Memory B cell (primary cell): ENCODE results near the gene LEKR1.

Source experiments
- ATAC-seq: fragments of 150-1000 bp; cut with Tn5 transposase; 2 replicates; pipeline ENCODE4 v1.10.0; 2021; ENCODE audit warnings: low read depth, mild to moderate bottlenecking, moderate library complexity
- DNase-seq, 2 donors: peaks; one replicate each; pipeline ENCODE4 v3.0.0; 2022; ENCODE audit warnings: low spot score in 2 of 2
- H3K27ac Mint-ChIP-seq: one replicate; pipeline ENCODE4 v1.8.0; 2022; ENCODE audit warnings: mild to moderate bottlenecking, moderate library complexity, mixed read lengths
- H3K27me3 Mint-ChIP-seq: one replicate; pipeline ENCODE4 v1.8.0; 2022; ENCODE audit warnings: mixed read lengths
- H3K36me3 Mint-ChIP-seq: one replicate; pipeline ENCODE4 v1.8.0; 2022; ENCODE audit warnings: mild to moderate bottlenecking, mixed read lengths
- H3K4me1 Mint-ChIP-seq: one replicate; pipeline ENCODE4 v1.8.0; 2022; ENCODE audit warnings: mixed read lengths
- H3K4me3 Mint-ChIP-seq: one replicate; pipeline ENCODE4 v1.8.0; 2022; ENCODE audit warnings: mild to moderate bottlenecking, moderate library complexity, mixed read lengths
- H3K9me3 Mint-ChIP-seq: one replicate; pipeline ENCODE4 v1.8.0; 2022; ENCODE audit warnings: mixed read lengths

The LEKR1 gene

GRCh38 chr3:156826144-156826895 is at the start of gene LEKR1:
LEKR1 (plus strand) TSS chr3:156826353; CDS start chr3:156829330, 2,977 bp downstream.
- H3K27me3 Mint-ChIP-seq: no peaks in the 10 kb centered on the region
- peak within 1 kb of the TSS; percentile 99 for H3K4me3 Mint-ChIP-seq
- ATAC-seq (peak; percentile 73), DNase-seq (peak; percentile 30 to 63)
- peaks cover 18% of the 10 kb centered on the region for H3K4me1 Mint-ChIP-seq
- no peaks in the 10 kb centered on the region for H3K9me3 Mint-ChIP-seq
- peak within 1 kb of the TSS; percentile 98 for H3K27ac Mint-ChIP-seq
- peaks cover 6% of the 10 kb centered on the region for H3K36me3 Mint-ChIP-seq

DNA sequence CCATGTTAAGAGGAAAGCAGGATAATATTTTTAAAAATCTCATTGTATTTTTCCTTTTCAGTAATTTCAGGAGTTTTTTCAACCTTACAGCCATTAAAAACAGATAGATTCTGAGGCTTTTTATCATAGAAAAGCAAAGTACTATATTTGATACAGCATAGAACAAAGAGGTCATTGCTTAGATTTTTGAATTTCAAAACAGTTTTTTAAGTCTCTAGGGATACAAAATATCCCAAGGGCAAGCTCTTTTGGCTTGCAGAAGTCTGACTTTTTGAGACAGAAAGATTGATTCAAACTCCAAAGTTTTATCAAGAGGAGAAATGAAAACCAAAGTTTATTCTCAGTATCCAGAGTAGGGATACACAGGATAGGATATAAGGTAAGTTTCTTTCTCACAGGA is 49.3 kb upstream of the LEKR1 start:
- H3K4me3 Mint-ChIP-seq: no peak overlapping the region
- H3K36me3 Mint-ChIP-seq: peaks cover 2% of the 10 kb centered on the region
- ATAC-seq (no peak), DNase-seq (no peak)
- no peaks in the 10 kb centered on the region for H3K27me3 Mint-ChIP-seq
- H3K4me1 Mint-ChIP-seq: peaks cover 10% of the 10 kb centered on the region
- no peaks in the 10 kb centered on the region for H3K9me3 Mint-ChIP-seq
- no peak overlapping the region for H3K27ac Mint-ChIP-seq

DNA sequence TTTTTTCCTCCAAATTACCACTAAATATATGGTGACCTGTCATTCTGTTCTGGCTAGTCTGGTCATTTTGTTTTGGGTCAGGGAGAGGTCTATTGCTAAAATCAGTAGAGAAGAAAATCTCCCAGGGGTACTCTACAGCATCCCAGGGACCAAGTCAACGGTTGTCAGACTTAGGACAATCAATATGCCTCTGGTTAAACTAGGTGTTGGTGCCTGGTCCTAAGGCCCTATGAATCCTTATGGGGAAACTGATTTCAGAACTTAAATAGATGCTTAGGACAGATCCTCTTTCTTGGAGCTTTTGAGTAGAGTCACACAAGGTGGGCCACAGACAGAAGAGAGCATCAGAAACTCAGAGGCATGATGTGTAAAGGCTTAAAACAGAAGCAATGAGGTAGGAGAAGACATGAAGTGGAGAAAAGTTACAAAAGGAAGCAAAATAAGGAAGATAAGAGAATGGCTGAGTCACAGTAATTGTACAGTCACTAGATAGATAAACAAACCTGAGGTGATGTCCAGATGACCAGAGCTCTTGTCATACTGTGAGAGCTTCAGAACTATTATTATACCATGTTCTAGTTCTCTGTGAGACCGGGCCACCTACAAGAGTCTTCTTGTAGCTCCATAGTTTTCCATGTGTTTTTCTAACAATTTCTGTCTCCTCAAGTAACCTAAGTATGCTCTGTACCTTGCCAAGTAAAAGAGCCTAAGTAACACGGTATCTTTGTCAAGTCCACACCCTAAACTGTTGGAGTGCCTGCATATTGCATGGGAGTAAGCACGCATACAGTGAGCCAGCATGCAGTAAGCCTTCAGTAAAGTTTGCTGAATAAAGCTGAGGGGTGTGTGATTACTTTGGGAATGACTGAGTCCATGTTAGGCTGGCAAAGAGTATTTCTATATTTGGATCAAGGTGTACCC is 44.6 kb upstream of the LEKR1 start:
- DNase-seq: no peak
- Mint-ChIP-seq H3K36me3 (no peaks in the 10 kb centered on the region), H3K4me1 (peaks cover 5% of the 10 kb centered on the region), H3K4me3 (no peak overlapping the region), H3K9me3 (no peaks in the 10 kb centered on the region), H3K27ac (no peak overlapping the region), H3K27me3 (no peaks in the 10 kb centered on the region)
- no peak for ATAC-seq

DNA sequence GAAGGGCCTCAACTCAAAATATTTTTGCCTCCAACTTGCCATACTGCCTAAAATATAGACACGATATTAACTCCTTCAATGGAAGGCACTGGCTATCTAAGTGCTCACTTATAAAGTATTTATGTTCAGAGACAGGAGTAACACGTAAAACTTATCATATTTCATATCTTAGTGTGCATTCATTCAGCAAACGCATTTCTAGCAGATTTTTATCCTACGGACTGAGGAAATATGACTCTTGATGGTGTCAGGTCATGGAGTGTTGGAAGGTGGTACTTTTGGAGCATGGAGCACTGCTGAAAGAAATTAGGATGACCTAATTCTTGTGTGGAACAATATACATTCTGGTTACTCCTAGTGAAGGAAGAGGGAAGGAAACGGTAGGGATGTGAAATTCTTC is 43.8 kb upstream of the LEKR1 start:
- no peak overlapping the region for H3K27ac Mint-ChIP-seq
- no peak for ATAC-seq
- no peak for DNase-seq
- no peaks in the 10 kb centered on the region for H3K9me3 Mint-ChIP-seq
- H3K4me1 Mint-ChIP-seq: peaks cover 5% of the 10 kb centered on the region
- peaks cover 2% of the 10 kb centered on the region for H3K36me3 Mint-ChIP-seq
- H3K27me3 Mint-ChIP-seq: no peaks in the 10 kb centered on the region
- H3K4me3 Mint-ChIP-seq: no peak overlapping the region

- ATAC-seq: no peak
- H3K27me3 Mint-ChIP-seq: no peaks in the 10 kb centered on the region
Observed at GRCh38 chr3:156782921-156783320, 43.2 kb upstream of the LEKR1 start.

GRCh38 chr3:156787001-156787400 is 39.2 kb upstream of the LEKR1 start:
- Mint-ChIP-seq H3K9me3 (no peaks in the 10 kb centered on the region), H3K4me1 (no peaks in the 10 kb centered on the region), H3K4me3 (no peak overlapping the region), H3K27ac (no peak overlapping the region), H3K27me3 (no peaks in the 10 kb centered on the region), H3K36me3 (peaks cover 6% of the 10 kb centered on the region)
- ATAC-seq: no peak
- no peak for DNase-seq

More at GRCh38 chr3:156782921-156783320, 43.2 kb upstream of the LEKR1 start:
- no peak for DNase-seq
- peaks cover 4% of the 10 kb centered on the region for H3K36me3 Mint-ChIP-seq
- H3K4me3 Mint-ChIP-seq: no peak overlapping the region
- H3K4me1 Mint-ChIP-seq: peaks cover 1% of the 10 kb centered on the region
- no peak overlapping the region for H3K27ac Mint-ChIP-seq
- H3K9me3 Mint-ChIP-seq: no peaks in the 10 kb centered on the region

DNA sequence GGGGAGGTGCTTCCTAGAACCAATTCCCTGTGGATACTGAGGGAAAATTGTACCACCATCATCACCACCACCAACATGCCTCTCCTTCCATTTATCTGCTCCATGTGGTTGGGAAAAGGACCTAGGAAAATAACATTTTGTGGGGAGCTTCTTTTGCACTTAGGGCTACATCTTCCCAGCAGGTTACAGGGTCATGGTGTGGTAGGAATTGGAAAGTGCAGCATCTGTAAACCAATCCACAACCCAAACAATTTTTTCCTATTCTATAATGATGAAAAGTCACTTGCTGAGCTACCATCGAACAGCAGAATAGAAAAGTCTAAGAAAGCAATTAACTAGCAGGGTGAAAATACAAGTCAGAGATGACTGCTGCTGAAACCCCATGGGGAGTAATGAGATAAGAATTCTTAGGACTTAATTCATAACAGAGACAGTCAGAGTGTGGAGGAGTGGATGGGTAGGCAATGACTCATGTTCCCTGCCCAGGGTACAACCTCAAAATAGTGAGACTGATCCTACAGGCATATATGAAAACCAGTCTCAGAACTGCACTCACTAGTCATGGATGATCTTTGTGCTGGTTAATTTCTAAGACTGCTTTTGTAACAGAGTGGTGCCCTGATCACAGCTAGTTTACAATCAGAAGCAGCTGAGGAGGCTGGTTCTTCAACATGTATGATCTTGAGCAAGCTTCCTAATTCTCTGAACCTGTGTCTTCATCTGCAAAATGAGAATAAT is 38.1 kb upstream of the LEKR1 start:
- Mint-ChIP-seq H3K4me1 (peaks cover 4% of the 10 kb centered on the region), H3K36me3 (peaks cover 6% of the 10 kb centered on the region), H3K4me3 (no peak overlapping the region), H3K9me3 (no peaks in the 10 kb centered on the region), H3K27me3 (no peaks in the 10 kb centered on the region), H3K27ac (no peak overlapping the region)
- DNase-seq (no peak), ATAC-seq (no peak)

GRCh38 chr3:156788846-156789245 is 37.3 kb upstream of the LEKR1 start:
- Mint-ChIP-seq H3K27ac (no peak overlapping the region), H3K4me3 (no peak overlapping the region), H3K4me1 (peaks cover 8% of the 10 kb centered on the region), H3K27me3 (no peaks in the 10 kb centered on the region), H3K9me3 (no peaks in the 10 kb centered on the region), H3K36me3 (peaks cover 8% of the 10 kb centered on the region)
- no peak for DNase-seq
- no peak for ATAC-seq

DNA sequence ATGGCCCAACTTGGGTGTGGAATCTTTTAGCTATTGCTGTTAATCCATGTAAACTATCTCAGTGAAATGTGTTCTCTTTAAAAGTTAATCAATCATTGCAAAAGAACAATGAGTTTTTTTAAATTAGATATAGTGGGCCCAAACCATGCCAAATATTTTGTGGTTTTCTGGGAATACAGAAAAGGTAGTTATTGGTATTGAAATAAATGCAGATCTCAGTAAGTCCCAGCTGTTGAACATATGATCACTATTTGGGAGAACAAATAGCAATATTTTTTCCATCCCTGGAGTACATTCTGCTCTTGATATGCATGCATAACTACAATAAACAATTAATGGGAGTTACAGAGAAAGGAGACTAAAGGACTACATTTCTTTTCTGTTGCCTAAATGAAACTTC is 36.0 kb upstream of the LEKR1 start:
- H3K9me3 Mint-ChIP-seq: no peaks in the 10 kb centered on the region
- no peak overlapping the region for H3K4me3 Mint-ChIP-seq
- no peak for DNase-seq
- H3K4me1 Mint-ChIP-seq: peaks cover 8% of the 10 kb centered on the region
- H3K27ac Mint-ChIP-seq: no peak overlapping the region
- H3K36me3 Mint-ChIP-seq: peaks cover 8% of the 10 kb centered on the region
- ATAC-seq: no peak
- no peaks in the 10 kb centered on the region for H3K27me3 Mint-ChIP-seq

GRCh38 chr3:156792114-156792513 is 34.0 kb upstream of the LEKR1 start:
- no peak overlapping the region for H3K4me3 Mint-ChIP-seq
- H3K36me3 Mint-ChIP-seq: peaks cover 6% of the 10 kb centered on the region
- no peaks in the 10 kb centered on the region for H3K9me3 Mint-ChIP-seq
- no peak for DNase-seq
- no peak overlapping the region for H3K27ac Mint-ChIP-seq
- H3K27me3 Mint-ChIP-seq: no peaks in the 10 kb centered on the region
- ATAC-seq: no peak
- peaks cover 12% of the 10 kb centered on the region for H3K4me1 Mint-ChIP-seq

GRCh38 chr3:156792536-156792935 is 33.6 kb upstream of the LEKR1 start:
- Mint-ChIP-seq H3K9me3 (no peaks in the 10 kb centered on the region), H3K4me3 (no peak overlapping the region), H3K27me3 (no peaks in the 10 kb centered on the region), H3K4me1 (peaks cover 12% of the 10 kb centered on the region), H3K27ac (no peak overlapping the region), H3K36me3 (peaks cover 4% of the 10 kb centered on the region)
- no peak for DNase-seq
- no peak for ATAC-seq

DNA sequence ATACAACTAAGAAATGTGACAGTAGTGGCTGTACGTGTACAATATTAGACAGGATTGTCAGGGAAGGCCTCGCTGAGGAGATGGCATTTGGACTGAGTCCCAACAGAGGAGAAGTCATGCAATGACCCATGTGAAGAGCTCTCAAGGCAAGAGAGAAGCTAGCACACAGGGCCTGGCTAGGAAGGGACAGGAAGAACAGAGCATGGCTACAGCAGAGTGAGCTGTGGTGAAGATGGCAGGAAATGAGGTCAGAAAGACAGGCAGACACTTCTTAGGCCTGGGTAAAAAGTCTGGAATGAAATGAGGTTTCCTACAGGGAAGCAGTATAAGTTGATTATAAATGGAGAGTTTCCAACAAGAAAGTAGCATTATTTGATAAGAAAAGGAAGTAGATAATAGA is 33.2 kb upstream of the LEKR1 start:
- Mint-ChIP-seq H3K4me3 (no peak overlapping the region), H3K9me3 (no peaks in the 10 kb centered on the region), H3K27ac (no peak overlapping the region), H3K4me1 (peaks cover 12% of the 10 kb centered on the region), H3K27me3 (no peaks in the 10 kb centered on the region), H3K36me3 (peaks cover 4% of the 10 kb centered on the region)
- ATAC-seq (no peak), DNase-seq (no peak)

DNA sequence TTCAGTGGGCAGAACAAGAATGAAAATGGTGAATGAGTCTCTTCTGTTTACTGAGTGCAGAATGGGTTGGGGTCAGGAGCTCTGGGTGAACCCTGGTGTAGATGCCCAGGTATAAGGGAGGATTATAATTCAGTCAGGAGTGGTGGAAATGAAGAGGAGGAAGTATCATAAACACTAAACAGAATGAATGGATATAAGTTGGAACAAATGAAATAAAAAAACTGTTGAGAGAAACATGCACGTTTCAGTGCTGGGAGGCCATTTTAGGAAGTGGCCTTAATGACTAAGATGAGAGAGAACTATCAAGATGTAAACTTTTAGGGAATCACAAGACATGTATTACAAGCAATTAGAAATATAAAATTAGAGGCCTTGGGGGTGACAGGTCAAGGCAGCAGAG is 32.8 kb upstream of the LEKR1 start:
- Mint-ChIP-seq H3K27me3 (no peaks in the 10 kb centered on the region), H3K9me3 (no peaks in the 10 kb centered on the region), H3K27ac (no peak overlapping the region), H3K36me3 (peaks cover 1% of the 10 kb centered on the region), H3K4me3 (no peak overlapping the region), H3K4me1 (peaks cover 12% of the 10 kb centered on the region)
- DNase-seq: no peak
- ATAC-seq: no peak

DNA sequence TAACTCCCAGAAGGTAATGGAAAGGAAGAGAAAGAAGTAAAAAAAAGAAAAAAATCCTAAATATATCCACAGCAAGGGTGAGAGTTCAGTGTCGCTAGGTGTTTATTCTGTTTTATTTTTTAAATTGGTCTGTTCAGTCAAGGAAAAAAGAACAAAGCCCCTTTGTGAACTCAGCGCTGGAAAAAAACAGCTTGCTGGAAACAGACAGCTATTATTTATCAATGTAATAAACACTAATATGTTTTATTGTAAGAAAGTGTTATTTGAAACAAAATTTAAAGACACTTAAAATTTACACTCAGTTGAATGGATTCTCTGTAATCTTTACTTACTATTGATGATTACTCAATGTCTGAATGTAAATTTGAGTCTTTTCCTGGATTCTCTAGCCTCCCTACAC is 32.3 kb upstream of the LEKR1 start:
- Mint-ChIP-seq H3K36me3 (peaks cover 1% of the 10 kb centered on the region), H3K27me3 (no peaks in the 10 kb centered on the region), H3K27ac (no peak overlapping the region), H3K4me3 (no peak overlapping the region), H3K9me3 (peaks cover 1% of the 10 kb centered on the region), H3K4me1 (peaks cover 12% of the 10 kb centered on the region)
- ATAC-seq: no peak
- DNase-seq: no peak
